COLO668 (cell line): ENCODE results near the gene RAPGEF5.

Experiments
- DNase-seq: peaks from one replicate; lab custom pipeline; 2025; ENCODE audit not compliant: unreplicated experiment; lab: John Stamatoyannopoulos, UW

Gene RAPGEF5

GRCh38 chr7:22380333-22380732, 23.4 kb upstream of the RAPGEF5 start:
- no peak for DNase-seq

DNA sequence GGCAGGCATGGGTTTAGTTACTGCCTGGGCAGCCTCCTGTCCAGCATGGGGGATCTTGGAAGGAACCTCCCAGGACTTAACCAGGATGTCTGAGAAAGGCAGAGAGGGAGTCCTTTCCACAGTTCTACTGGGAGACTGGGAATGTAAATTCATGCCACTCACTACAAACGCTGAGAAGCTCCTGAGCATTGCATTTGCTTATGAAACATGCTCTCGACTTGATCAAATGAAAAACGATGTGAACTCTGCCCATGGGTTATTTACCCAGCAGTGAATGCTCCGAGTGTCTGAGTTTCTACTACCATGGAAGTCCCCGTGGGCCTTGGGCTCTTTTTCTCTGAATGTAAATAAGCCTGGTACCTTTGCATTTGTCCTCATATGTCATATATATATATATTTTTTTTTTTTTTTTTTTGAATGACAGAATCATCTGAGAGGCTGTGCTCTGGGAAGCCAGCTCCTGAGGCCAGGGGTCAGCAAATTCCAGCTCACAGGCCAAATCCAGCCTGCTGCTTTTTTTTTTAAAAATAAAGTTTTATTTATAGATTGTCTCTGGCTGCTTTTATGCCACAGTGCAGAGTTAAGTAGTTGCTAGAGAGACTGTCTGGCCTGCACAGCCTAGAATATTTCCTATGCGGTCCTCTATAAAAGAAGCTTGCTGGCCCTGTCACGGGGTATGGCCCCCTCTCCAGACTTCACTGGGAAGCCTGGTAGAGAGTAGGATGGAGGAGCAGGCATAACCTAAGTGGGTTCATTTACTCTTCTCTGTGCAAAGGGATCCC, 21.4 kb upstream of the RAPGEF5 start:
- peak; percentile 36 for DNase-seq

DNA sequence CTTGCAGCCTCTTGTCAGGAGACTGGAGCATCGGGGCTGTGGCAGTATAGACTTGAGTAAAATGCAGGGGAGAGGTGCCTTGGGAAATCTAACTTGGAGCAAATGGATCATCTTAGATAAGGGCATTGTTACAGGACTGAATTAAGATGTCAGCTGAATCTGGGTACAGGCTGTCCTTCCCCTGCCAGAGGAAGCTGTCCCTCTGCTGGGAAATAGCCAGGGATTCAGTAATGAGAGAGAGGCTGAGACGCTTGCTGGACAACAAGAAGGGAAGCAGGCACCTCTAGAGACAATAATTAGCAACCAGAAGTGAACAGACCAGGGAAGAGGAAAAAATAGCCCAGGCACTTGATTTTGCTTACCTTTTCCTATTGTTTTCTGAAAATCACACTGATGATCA, 20.7 kb upstream of the RAPGEF5 start:
- no peak for DNase-seq

DNA sequence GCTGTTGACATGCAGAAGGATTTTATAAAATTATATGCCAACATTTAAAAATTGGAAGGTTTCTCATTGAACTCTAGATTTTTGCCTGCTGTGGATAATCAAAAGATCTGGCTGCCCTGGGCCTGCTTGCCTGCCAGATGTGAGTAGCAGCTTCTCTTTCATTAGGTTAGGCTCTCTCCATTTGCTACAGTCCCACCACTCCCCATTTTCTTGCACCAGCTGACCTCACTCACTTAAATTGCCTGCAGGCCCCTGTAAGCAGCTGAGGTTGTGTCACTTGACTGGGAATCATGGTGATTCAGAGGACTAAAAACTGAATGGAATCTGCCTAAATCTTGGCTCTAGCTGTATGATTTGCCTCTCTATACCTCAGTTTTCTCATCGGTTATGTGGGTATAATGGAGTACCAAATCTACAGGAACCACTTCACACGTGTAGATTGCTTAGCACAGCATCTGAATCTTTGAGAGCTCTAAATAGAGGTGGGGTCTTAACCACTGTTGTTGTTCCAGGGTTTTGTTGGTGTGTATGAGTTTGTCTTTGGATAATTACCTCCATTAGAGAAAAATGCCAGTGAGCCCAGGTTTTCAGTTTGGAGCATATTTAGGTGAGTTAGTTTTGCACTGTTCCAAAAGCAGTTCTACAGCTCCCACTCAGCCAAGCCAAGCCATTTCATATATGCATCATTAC, 18.6 kb upstream of the RAPGEF5 start:
- no peak for DNase-seq

DNA sequence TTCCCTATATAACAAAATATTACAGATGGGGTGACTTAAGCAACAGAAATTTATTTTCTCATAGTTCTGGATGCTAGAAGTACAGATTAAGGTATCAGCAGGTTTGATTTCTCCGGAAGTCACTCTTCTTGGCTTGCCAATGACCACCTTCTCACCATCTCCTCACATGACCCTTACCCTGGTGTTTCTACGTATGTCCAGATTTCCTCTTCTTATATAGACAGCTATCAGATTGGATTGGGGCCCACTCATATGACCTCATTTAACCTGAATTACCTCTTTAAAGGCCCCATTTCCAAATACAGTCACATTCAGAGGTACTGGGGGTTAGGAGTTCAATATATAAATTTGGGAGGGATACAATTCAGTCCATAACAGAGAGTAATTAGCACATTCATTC, 17.0 kb upstream of the RAPGEF5 start:
- DNase-seq: no peak

GRCh38 chr7:22373388-22373787, 16.4 kb upstream of the RAPGEF5 start:
- DNase-seq: no peak

- no peak for DNase-seq
Measured at GRCh38 chr7:22372863-22373262, 15.9 kb upstream of the RAPGEF5 start.

DNA sequence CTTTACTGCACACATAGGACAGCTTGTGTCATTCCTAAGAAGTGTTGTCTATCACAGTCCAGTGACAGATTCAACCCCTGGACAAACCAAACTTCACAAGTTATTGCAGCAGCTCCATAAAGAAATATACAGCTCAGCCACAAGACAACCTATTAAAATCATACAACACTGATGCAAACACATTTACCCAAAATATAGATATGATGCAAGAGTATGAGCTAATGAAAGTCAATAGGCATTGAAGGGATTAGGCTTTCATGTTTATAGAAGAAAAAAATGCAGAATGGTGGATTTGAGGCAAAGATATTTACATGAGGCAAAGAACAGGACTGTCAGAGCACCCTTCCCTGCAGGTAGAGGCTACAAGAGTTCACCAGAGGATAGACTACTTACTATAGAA, 14.9 kb upstream of the RAPGEF5 start:
- DNase-seq: no peak

DNA sequence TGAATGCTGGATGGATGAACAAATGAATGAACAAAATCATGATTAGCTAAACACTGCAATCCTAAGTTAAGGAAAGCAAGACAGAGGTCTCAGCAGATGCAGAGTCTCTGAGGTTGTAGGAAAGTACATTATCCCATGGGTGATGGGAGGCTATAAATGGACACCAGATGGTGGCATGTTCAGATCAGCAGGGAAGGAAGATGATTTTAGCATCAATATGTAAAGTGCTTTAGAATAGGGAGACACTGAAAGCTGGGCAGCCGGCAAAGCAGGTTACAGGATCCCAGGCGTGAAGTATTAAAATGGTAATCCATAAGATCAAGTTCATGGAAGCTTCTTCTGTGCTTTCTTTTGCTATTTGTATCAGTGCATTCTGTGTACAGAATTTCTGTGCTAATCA, 7.9 kb upstream of the RAPGEF5 start:
- DNase-seq: no peak

DNA sequence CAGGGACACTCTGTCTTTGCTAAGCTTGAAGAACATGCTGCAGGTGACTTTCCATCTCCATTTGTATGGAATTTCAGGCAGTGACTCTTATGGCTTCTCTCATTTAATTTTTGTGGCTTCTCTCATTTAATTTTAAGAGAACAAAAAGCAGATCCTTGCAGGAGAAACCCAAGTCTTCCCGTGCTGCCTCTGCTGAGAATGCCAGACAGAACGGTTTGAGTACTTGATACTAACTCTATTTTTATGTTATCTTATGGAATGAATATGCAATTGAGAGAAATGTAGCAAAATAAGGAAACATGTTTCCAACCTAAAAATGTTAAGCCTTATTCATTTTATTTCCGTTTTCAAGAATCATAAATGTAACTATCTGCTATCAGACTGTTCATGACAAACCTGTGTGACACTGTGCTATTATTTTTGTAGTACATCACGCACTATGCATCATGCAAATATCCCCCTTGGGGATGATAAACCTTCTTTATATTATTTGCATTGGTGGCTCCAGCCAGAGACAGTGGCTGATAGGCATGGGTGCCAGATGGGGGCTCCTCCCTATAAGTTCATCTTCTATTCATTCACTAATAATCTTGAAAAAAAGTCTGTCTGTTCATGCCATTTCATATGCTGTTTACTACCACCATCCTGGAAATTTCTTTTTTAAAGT, 6.9 kb upstream of the RAPGEF5 start:
- DNase-seq: no peak

GRCh38 chr7:22361795-22362194, 4.8 kb upstream of the RAPGEF5 start:
- peak; percentile 74 for DNase-seq

- DNase-seq: peak; percentile 53
Measured at GRCh38 chr7:22361320-22361719, 4.4 kb upstream of the RAPGEF5 start.

- DNase-seq: no peak
Measured at GRCh38 chr7:22358820-22359697, 2.1 kb upstream of the RAPGEF5 start.

- peak; percentile 81 for DNase-seq
Measured at GRCh38 chr7:22357311-22358175, 589 bp upstream of the RAPGEF5 start.

DNA sequence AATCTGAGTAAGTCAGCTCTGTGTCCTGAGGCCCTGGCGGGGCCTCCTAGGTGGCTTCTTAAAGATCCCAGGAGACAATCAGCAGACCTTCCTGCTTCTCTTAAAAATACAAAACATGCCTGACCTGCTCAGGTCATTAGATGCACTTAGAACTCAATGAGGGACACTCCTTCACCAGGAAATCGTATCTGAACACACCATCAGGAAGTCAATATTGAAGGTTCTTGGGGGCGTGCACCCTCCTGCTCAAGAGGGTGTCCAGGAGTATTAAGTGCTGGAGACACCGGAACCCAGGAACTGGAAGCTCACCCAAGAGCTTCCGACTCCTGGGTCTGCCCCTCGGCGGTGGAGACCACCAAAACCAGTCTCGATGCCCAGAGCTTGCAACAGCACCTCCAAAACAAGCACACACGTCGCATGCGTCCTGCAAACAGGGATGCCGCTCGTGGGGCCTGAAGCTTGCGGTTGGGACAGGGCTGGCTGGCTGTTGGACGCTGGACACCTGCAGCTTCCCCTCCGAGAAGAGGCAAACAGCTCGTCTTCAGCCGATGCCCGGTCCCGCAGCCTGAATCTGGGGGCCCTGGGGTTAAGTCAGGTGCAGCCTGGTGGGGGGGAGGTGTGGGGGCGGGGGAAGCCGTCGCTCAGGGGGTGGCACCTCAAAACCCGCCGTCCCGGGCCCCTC, 803 bp downstream of the RAPGEF5 start:
- peak; percentile 64 for DNase-seq

GRCh38 chr7:22355620-22356009, 1.3 kb downstream of the RAPGEF5 start:
- DNase-seq: no peak

GRCh38 chr7:22354462-22354861, 2.5 kb downstream of the RAPGEF5 start:
- DNase-seq: no peak

DNA sequence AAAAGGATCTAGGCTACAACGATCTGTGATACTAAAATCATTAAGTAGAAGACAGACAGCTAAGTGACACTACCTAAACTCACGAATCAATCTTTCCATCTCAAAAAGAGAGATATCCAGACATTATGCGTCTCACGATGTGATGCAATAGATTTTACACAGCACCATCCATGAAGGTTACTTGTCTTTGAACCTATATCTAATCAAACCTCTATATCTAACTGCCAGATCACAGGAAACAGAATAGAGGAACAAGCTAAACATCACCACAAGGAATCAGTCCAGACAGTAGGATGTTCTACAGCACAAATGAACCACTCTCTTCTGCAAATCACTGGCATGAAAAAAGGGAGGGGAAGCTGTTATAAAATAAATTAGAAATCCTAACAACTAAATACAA, 4.1 kb downstream of the RAPGEF5 start:
- no peak for DNase-seq

- no peak for DNase-seq
Measured at GRCh38 chr7:22351878-22352277, 5.1 kb downstream of the RAPGEF5 start.

GRCh38 chr7:22351329-22351692, 5.6 kb downstream of the RAPGEF5 start:
- DNase-seq: no peak
